Measurements from ENCODE around the gene FITM1.

DNA sequence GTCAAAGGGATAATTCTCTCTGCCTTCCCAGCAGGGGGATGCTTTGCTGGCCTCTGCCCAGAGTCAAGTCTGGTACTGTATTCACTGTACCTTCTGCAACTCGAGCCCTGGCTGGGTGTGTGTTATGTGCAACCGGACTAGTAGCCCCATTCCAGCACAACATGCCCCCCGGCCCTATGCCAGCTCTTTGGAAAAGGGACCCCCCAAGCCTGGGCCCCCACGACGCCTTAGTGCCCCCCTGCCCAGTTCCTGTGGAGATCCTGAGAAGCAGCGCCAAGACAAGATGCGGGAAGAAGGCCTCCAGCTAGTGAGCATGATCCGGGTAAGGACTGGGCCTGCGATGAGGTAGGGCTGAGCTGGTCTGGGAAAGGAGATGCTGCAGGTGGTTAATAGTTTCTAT is 20.1 kb downstream of the FITM1 start:
- TF ChIP-seq POLR2AphosphoS5 (IDR thresholded peaks at IDR 0.05; ENCODE audit: borderline replicate concordance, low read depth, low read length) (no peak), EZH2 (IDR thresholded peaks at IDR 0.05) (no peak), FOXP2 (optimal IDR thresholded peaks at IDR 0.05; ENCODE audit: control extremely low read depth, extremely low read length, insufficient read depth) (no peak)

All from SK-N-MC (cell line).